H9 (cell line): ENCODE results near the gene CDAN1. TPM values are rescaled to one million over a fixed set of nuclear protein-coding genes. Genes with fewer than 3 reads are reported as not detected.

Source experiments
- DNase-seq: peaks from one replicate; pipeline ENCODE4 v3.0.0-alpha.2; 2017
- H2AFZ ChIP-seq: one replicate; pipeline ENCODE4 v1.6.1; 2013; ENCODE audit warnings: mild to moderate bottlenecking, low read length, control low read depth, moderate library complexity
- H2AK5ac ChIP-seq: 2 replicates; pipeline ENCODE4 v1.6.1; 2013; ENCODE audit warnings: low read length, control low read depth, mixed read lengths; ENCODE audit not compliant: insufficient read length
- H2BK120ac ChIP-seq: one replicate; pipeline ENCODE4 v1.6.1; 2013; ENCODE audit warnings: low read depth, mild to moderate bottlenecking, low read length, control low read depth, inconsistent platforms; ENCODE audit not compliant: poor library complexity, severe bottlenecking
- H2BK12ac ChIP-seq: 2 replicates; pipeline ENCODE4 v1.6.1; 2013; ENCODE audit warnings: low read length, control low read depth, mixed read lengths, low read depth; ENCODE audit not compliant: insufficient read length
- H2BK15ac ChIP-seq: 2 replicates; pipeline ENCODE4 v1.6.1; 2013; ENCODE audit warnings: low read depth, low read length, control low read depth
- H2BK20ac ChIP-seq: one replicate; pipeline ENCODE4 v1.6.1; 2013; ENCODE audit warnings: low read depth, mild to moderate bottlenecking, low read length, control low read depth, inconsistent platforms; ENCODE audit not compliant: poor library complexity, severe bottlenecking
- H2BK5ac ChIP-seq: 2 replicates; pipeline ENCODE4 v1.6.1; 2013; ENCODE audit warnings: low read length, control low read depth, mixed read lengths; ENCODE audit not compliant: insufficient read length
- H3K14ac ChIP-seq: 2 replicates; pipeline ENCODE4 v1.6.1; 2013; ENCODE audit warnings: low read length, control low read depth; ENCODE audit not compliant: insufficient read depth
- H3K18ac ChIP-seq: 2 replicates; pipeline ENCODE4 v1.6.1; 2013; ENCODE audit warnings: low read depth, mild to moderate bottlenecking, mixed read lengths, low read length, control low read depth; ENCODE audit not compliant: insufficient read length
- H3K23ac ChIP-seq: 2 replicates; pipeline ENCODE4 v1.6.1; 2013; ENCODE audit warnings: low read length, control low read depth, mixed read lengths, low read depth; ENCODE audit not compliant: insufficient read length
- H3K23me2 ChIP-seq: 2 replicates; pipeline ENCODE4 v1.6.1; 2013; ENCODE audit warnings: low read depth, mild to moderate bottlenecking, mixed read lengths, low read length, control low read depth; ENCODE audit not compliant: insufficient read length, poor library complexity, severe bottlenecking
- H3K27ac ChIP-seq: 2 replicates; pipeline ENCODE4 v1.5.1; 2013; ENCODE audit warnings: low read length, control low read depth, mixed read lengths, low read depth; ENCODE audit not compliant: insufficient read length
- H3K27me3 ChIP-seq: 2 replicates; pipeline ENCODE4 v1.6.1; 2013; ENCODE audit warnings: low read length, control low read depth, inconsistent platforms; ENCODE audit not compliant: insufficient read depth
- H3K4ac ChIP-seq: 2 replicates; pipeline ENCODE4 v1.6.1; 2013; ENCODE audit warnings: low read depth, mild to moderate bottlenecking, control low read depth, inconsistent platforms, low read length, moderate library complexity
- H3K4me1 ChIP-seq: 2 replicates; pipeline ENCODE4 v1.6.1; 2013; ENCODE audit warnings: low read length, control low read depth, inconsistent platforms; ENCODE audit not compliant: insufficient read depth
- H3K4me2 ChIP-seq: 2 replicates; pipeline ENCODE4 v1.6.1; 2013; ENCODE audit warnings: low read length, control low read depth, mixed read lengths; ENCODE audit not compliant: insufficient read length, insufficient read depth
- H3K56ac ChIP-seq: 2 replicates; pipeline ENCODE4 v1.6.1; 2013; ENCODE audit warnings: low read depth, mild to moderate bottlenecking, mixed read lengths, low read length, control low read depth; ENCODE audit not compliant: insufficient read length
- H3K79me1 ChIP-seq: 2 replicates; pipeline ENCODE4 v1.6.1; 2013; ENCODE audit warnings: low read depth, mild to moderate bottlenecking, moderate library complexity, low read length, control low read depth, inconsistent platforms; ENCODE audit not compliant: insufficient read depth, poor library complexity, severe bottlenecking
- H3K79me2 ChIP-seq: 2 replicates; pipeline ENCODE4 v1.6.1; 2013; ENCODE audit warnings: low read length, control low read depth, inconsistent platforms; ENCODE audit not compliant: insufficient read depth
- H3K9ac ChIP-seq: 2 replicates; pipeline ENCODE4 v1.6.1; 2013; ENCODE audit warnings: low read length, control low read depth, mixed read lengths; ENCODE audit not compliant: insufficient read length; ENCODE audit errors: extremely low read depth
- H3K9me3 ChIP-seq: one replicate; pipeline ENCODE4 v1.6.1; 2013; ENCODE audit warnings: low read depth, low read length, inconsistent platforms; ENCODE audit not compliant: control insufficient read depth
- H3T11ph ChIP-seq: one replicate; pipeline ENCODE4 v1.6.1; 2013; ENCODE audit warnings: mild to moderate bottlenecking, low read length, control low read depth, inconsistent platforms
- H4K20me1 ChIP-seq: one replicate; pipeline ENCODE4 v1.6.1; 2013; ENCODE audit not compliant: control insufficient read depth, insufficient read length, insufficient read depth
- H4K5ac ChIP-seq: 2 replicates; pipeline ENCODE4 v1.6.1; 2013; ENCODE audit warnings: low read depth, mild to moderate bottlenecking, mixed read lengths, low read length, control low read depth; ENCODE audit not compliant: insufficient read length
- H4K8ac ChIP-seq: replicated peaks from 2 replicates; pipeline ENCODE4 v1.6.1; 2013; ENCODE audit warnings: low read length, control low read depth, mixed read lengths, low read depth; ENCODE audit not compliant: insufficient read length
- H4K91ac ChIP-seq: 2 replicates; pipeline ENCODE4 v1.6.1; 2013; ENCODE audit warnings: low read depth, mild to moderate bottlenecking, moderate library complexity, mixed read lengths, low read length, control low read depth; ENCODE audit not compliant: insufficient read length
- H3K27ac Mint-ChIP-seq, 3 experiments: 2 replicates in 2 of 3; 3 replicates in 1 of 3; pipeline ENCODE4 v1.8.0; 2020 to 2021; ENCODE audit warnings: mixed read lengths in 3 of 3, mild to moderate bottlenecking in 1 of 3, moderate library complexity in 1 of 3
- H3K27me3 Mint-ChIP-seq: 2 replicates; pipeline ENCODE4 v1.8.0; 2021; ENCODE audit warnings: low read depth, mild to moderate bottlenecking, moderate library complexity, mixed read lengths
- H3K36me3 Mint-ChIP-seq, 3 experiments: 2 replicates in 2 of 3; 3 replicates in 1 of 3; pipeline ENCODE4 v1.8.0; 2020 to 2021; ENCODE audit warnings: low read depth in 3 of 3, mixed read lengths in 3 of 3; ENCODE audit not compliant: insufficient read depth in 1 of 3
- H3K4me1 Mint-ChIP-seq, 2 experiments: 2 replicates each; pipeline ENCODE4 v1.8.0; 2020; ENCODE audit warnings: mixed read lengths in 2 of 2
- H3K4me3 Mint-ChIP-seq, 2 experiments: 2 replicates in 1 of 2; 3 replicates in 1 of 2; pipeline ENCODE4 v1.8.0; 2020 to 2021; ENCODE audit warnings: mild to moderate bottlenecking in 2 of 2, mixed read lengths in 2 of 2, moderate library complexity in 1 of 2
- H3K9me3 Mint-ChIP-seq, 2 experiments: 2 replicates in 1 of 2; 3 replicates in 1 of 2; pipeline ENCODE4 v1.8.0; 2020; ENCODE audit warnings: mild to moderate bottlenecking in 2 of 2, mixed read lengths in 2 of 2, moderate library complexity in 1 of 2
- CTCF ChIP-seq: fragments of 200-600 bp; sonication (generic); conservative IDR thresholded peaks from 3 replicates; pipeline ENCODE4 v1.8.0; 2021; ENCODE audit warnings: antibody characterized with exemption, mild to moderate bottlenecking
- WGBS: extraction: QIAGEN DNeasy Blood & Tissue Kit; methylation state at CpG from one replicate; pipeline ENCODE4 v1.1.7; 2013; ENCODE audit warnings: missing lambda C conversion rate, low lambda C conversion rate, mixed read lengths; ENCODE audit not compliant: insufficient read length; ENCODE audit errors: extremely low coverage; 5-methylcytosine and 5-hydroxymethylcytosine counted together
- total RNA-seq: library from RNA; stranded (reverse); gene quantifications from 2 replicates; pipeline ENCODE4 v1.2.1, GENCODE V29; 2021

Gene CDAN1
- total RNA-seq, 1 experiment from 2014 or later = 20.4 TPM

- peak overlapping the region; percentile 73 to 86 for H3K4me3 Mint-ChIP-seq
- H4K8ac ChIP-seq = no peak overlapping the region
- H4K20me1 ChIP-seq = no peaks in the 10 kb centered on the region
- no peak overlapping the region for H2BK120ac ChIP-seq
- no peak overlapping the region for H3K14ac ChIP-seq
- no peak overlapping the region for H2BK5ac ChIP-seq
- H4K5ac ChIP-seq = no peak overlapping the region
- H2BK12ac ChIP-seq = no peak overlapping the region
- no peaks in the 10 kb centered on the region for H3K23me2 ChIP-seq
- H4K91ac ChIP-seq = no peak overlapping the region
- H3K9me3 ChIP-seq = no peaks in the 10 kb centered on the region
- H3K79me1 ChIP-seq = no peaks in the 10 kb centered on the region
- H3K9me3 Mint-ChIP-seq = no peaks in the 10 kb centered on the region; a peak in 1 of 5 replicates
- H3K9ac ChIP-seq = no peak overlapping the region
- no CpG with 5 or more reads among the region's 19 CpGs for WGBS
- no peak for DNase-seq
- no peak overlapping the region for H3K23ac ChIP-seq
- peaks cover 16 to 45% (median 42%) of the 10 kb centered on the region in 3 experiments; a peak in 6 of 7 replicates for H3K36me3 Mint-ChIP-seq
- H3K27me3 ChIP-seq = no peaks in the 10 kb centered on the region
- H3K27ac Mint-ChIP-seq = no peak overlapping the region; a peak in 1 of 7 replicates
- H3K4ac ChIP-seq = no peak overlapping the region
- H3K56ac ChIP-seq = no peak overlapping the region
- peaks cover 7 to 9% of the 10 kb centered on the region in 2 experiments; a peak in 3 of 4 replicates for H3K4me1 Mint-ChIP-seq
- no peak overlapping the region for H2AFZ ChIP-seq
- H2BK15ac ChIP-seq = no peak overlapping the region
- H3T11ph ChIP-seq = no peak overlapping the region
- peak overlapping the region; percentile 38 for H3K4me2 ChIP-seq
- no peaks in the 10 kb centered on the region for H3K79me2 ChIP-seq
- H2BK20ac ChIP-seq = no peak overlapping the region
- H2AK5ac ChIP-seq = no peak overlapping the region
- H3K27ac ChIP-seq = no peak overlapping the region
- no peak overlapping the region for H3K18ac ChIP-seq
- no peaks in the 10 kb centered on the region for H3K27me3 Mint-ChIP-seq
- H3K4me1 ChIP-seq = no peaks in the 10 kb centered on the region
- TF ChIP-seq CTCF = no peak
Observed at GRCh38 chr15:42735382-42736165, 1.4 kb downstream of the CDAN1 start.
